GM21717 (cell line): ENCODE data around the gene SOS2.

ENCODE experiments used
- ATAC-seq: cut with Tn5 transposase; IDR thresholded peaks from one replicate; pipeline ENCODE4 v1.9.1; 2021; ENCODE audit warnings: mild to moderate bottlenecking, moderate library complexity; ENCODE audit not compliant: unreplicated experiment

The SOS2 gene

DNA sequence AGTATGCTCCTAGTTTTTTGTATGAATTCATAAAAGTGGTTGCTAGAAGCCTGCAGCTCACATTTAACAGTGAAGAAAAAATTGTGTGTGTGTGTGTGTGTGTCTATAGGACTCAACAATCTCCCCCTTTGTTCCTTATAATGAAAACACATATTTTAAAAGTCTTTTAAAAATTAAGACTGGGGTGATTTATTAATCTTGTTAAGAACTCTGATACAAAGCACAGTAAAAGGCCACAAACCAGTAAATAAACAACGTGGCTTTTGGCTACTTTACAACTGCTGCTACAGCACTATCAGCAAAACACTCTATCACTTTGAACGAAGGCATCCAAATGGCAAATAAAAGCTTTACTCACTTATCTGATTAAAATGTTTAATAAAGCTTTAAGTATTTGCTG is 114.4 kb downstream of the SOS2 start:
- ATAC-seq, result no peak

GRCh38 chr14:50116181-50116956 is 115.0 kb downstream of the SOS2 start, which contains the start of gene VCPKMT:
VCPKMT (minus strand) TSS chr14:50116572; CDS start chr14:50116552, 20 bp downstream.
- ATAC-seq, result peak; percentile 90

GRCh38 chr14:50113381-50114035 is 117.9 kb downstream of the SOS2 start:
- no peak for ATAC-seq

- no peak for ATAC-seq
Measured at GRCh38 chr14:50110323-50111037, 120.9 kb downstream of the SOS2 start.

DNA sequence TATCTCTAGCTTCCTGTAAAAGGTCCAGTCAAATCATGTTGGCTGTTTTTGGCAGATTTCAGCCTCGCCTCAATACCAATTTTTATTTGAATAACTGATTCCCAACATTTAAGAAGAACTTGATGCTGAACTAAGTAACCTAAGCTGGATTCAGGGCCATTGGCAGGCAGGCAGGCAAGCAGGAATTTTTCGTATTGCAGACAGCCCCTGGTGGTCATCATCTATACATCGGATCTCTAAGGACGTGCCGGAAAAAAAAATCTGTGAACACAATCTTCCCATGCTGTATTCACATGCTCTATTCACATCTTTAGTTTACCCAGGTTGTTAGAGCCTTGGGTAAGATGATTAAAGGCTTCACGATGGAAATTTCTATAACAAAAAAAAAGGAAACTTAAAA is 122.0 kb downstream of the SOS2 start:
- no peak for ATAC-seq

GRCh38 chr14:50107850-50108249 is 123.5 kb downstream of the SOS2 start:
- ATAC-seq, result no peak

DNA sequence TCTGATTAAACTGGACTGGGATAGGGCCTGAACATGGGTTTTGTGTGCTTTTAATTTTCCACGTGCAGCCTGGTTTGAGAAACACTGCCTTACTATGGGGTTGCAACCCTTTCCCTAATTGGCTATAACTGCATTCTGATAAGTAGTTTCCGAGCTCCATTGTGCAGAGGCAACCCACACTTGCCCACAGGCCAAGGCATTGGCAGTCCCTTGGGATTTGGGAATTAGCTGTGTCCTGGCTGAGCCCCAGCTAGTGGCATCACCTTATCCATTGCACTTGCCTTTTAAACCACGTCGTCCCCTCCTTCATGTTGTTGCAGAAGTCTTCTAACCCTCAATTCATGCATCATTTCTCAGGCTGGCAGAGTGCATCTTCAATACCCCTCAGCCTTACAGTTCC is 125.2 kb downstream of the SOS2 start:
- no peak for ATAC-seq

- no peak for ATAC-seq
Measured at GRCh38 chr14:50103558-50103957, 127.8 kb downstream of the SOS2 start.

DNA sequence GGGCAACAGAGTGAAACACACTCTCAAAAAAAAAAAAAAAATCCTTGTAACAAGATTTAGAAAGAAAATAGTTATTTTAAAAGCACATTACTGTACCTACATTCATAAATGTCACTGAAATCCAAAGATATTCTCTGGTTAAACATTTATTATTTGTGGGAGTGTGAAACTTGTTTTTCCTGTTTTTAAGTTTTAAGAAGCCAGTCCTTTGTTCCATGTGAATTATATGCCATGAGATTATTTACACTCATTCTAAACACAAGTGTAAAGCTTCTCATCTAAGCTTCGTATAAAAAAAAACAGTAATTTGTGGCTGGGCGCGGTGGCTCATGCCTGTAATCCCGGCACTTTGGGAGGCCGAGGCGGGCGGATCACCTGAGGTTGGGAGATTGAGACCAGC is 130.0 kb downstream of the SOS2 start:
- no peak for ATAC-seq

- ATAC-seq, result no peak
Measured at GRCh38 chr14:50100805-50101204, 130.6 kb downstream of the SOS2 start.

DNA sequence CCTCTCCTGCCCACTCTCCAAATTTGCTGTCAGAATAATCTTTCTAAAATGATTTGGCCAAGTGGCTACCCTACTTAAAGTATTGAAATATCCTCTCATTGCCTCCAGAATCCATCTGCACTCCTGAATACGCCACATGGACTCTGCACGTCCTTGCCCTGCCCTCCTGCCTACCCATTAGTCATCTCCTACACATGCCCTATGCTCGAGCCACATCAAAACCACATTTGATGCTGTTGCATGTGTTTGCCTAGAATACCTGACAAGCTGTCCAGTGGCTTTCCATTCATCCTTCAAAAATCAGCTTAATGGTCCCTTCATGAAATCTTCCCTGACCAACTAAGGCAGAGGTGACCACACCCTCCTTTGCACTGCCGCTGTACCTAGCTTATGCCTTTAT is 132.0 kb downstream of the SOS2 start:
- ATAC-seq, result no peak

DNA sequence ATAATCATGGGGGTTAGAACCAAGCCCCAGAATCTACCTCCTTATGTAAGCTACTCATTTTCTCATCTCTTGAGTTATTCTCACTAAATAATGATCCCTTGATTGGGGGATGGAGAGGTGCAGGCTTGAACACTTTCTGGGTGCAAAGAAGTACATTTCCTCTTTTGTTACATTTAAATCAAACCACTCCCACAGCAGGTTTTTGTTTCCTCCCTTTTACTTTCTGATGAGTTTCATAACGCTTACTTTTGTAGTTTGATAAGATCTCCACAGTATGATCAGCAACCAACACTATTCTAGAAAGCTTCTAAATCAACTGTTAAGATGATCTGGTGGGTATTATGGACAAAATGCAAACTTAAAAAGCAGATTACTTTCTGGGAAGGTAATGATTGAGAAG is 135.5 kb downstream of the SOS2 start:
- no peak for ATAC-seq

GRCh38 chr14:50094056-50094755 is 137.2 kb downstream of the SOS2 start:
- ATAC-seq, result no peak

DNA sequence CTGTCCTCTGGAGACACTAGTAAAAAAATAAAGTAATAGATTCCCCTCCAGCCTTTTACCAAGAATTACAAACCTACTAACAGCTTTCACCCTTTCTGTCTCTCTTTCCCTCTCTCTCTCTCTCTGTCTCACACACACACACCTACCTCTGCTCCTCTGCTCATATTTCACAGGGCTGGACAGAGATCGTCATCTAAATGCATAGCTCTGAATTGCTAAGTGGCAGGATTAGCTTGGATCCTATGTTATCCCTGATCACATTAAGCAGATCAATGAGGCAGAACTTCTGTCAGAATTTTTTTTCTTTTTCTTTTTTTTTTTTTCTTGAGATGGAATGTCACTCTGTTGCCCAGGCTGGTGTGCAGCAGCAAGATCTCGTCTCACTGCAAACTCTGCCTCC is 137.9 kb downstream of the SOS2 start:
- no peak for ATAC-seq

GRCh38 chr14:50092006-50092555 is 139.3 kb downstream of the SOS2 start:
- ATAC-seq, result no peak

DNA sequence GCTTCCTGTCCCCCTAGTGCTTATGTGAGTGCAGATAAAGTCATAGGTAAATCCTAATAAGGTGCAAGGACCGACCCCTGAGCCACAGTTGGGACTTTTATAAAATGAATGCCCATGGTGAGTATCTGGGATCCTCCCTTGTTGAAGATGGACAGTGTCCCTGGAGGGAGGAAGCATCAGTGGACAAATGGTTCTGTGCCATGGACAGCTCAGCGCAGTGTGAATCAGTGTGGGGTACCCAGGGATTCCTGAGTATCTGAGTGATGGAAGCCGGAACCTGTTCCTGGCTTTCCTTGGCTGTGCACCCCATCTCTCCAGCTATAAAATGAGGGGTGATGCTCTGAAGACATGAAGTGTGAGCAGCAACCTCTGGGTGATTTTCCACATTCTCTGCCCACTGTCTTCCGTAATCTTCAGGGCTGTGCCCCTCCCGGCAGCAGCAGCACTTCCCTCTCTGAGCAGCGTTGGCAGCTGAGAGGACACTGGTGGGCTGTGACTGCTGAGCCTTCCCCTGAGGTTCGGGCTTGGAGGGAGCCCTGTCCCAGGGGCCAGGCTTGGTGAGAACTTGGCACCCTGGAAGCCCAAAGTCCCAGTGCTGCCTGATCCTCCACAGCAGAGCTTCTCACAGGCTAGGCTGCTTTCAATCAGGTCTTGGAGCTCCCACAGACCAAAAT is 140.0 kb downstream of the SOS2 start:
- no peak for ATAC-seq

DNA sequence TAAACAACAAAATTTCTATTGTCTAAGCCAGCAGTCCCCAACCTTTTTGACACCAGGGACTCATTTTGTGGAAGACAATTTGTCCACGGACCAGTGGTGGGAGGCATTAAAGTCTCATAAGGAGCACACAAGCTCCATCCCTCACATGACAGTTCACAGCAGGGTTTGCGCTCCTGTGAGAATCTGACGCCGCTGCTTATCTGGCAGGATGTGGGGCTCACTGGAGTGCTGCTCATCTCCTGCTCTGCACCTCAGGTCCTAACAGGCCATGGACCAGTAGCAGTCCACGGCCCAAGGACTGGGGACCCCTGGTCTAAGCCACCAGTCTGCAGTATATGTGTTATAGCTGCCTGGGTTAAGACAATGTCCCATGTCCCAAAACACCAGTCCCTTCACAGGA is 142.2 kb downstream of the SOS2 start:
- ATAC-seq, result no peak

- ATAC-seq, result no peak
Measured at GRCh38 chr14:50088731-50089130, 142.6 kb downstream of the SOS2 start.

DNA sequence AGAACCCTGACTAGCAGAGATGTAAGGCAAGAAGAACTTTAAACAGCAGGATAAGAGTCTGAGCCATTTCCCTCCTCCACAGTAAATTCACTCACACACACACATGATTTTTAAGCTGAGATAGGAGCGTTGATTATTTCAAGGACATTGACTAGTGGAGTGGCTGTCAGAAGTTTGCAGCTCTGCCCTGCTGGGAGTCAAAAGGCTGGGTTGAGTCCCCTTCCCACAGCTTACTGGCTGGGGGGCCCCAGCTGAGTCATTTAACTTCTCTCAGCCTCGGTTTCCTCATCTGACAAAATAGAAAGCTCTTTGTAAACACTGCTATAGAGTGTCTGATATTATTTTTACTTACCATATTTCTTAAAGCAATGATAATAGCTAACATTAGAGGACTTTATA is 143.3 kb downstream of the SOS2 start:
- no peak for ATAC-seq

DNA sequence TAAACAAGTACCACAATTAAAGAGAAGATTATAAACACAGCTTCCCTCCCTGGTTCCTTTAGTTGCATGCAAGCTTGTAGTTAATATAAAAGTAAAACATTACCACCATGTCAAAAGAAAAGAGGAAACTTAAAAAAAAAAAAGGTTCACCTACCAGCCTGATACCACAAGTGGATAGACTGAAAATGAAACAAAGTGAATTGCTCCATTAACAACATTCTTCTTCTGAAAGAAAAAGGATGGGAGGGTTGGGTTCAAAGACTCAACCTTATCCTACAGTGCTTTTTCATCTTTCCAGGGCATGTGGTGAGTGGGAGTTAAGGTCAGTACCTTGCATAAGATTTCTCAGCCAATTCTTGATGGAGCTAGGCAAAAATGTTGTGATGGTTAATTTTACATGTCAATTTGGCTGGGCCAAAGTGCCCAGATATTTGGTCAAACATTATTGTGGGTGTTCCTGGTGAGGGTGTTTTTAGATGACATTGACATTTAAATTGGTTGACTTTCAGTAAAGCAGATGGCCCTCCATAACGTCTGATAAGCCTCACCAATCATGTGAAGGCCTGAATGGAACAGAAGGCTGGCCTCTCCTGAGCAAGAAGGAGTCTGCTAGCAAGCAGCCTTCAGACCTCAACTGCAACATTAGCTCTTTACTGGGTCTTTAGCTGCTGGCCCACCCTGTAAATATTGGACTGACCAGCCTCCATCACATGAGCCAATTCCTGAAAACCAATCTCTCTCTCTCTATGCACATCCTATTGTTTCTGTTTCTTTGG is 143.8 kb downstream of the SOS2 start:
- ATAC-seq, result no peak
